ENCODE measurements around the gene TJAP1. TPM values are rescaled to one million over a fixed set of nuclear protein-coding genes. Genes with fewer than 3 reads are reported as not detected.
"Not testable (repeated sequence)": the region's sequence is repeated elsewhere in the genome, so short reads cannot be mapped to it uniquely, and the experiment has no call there.

The TJAP1 gene
- total and polyA plus RNA-seq, 12 donors = 13.0 to 29.7 (median 19.6) TPM

DNA sequence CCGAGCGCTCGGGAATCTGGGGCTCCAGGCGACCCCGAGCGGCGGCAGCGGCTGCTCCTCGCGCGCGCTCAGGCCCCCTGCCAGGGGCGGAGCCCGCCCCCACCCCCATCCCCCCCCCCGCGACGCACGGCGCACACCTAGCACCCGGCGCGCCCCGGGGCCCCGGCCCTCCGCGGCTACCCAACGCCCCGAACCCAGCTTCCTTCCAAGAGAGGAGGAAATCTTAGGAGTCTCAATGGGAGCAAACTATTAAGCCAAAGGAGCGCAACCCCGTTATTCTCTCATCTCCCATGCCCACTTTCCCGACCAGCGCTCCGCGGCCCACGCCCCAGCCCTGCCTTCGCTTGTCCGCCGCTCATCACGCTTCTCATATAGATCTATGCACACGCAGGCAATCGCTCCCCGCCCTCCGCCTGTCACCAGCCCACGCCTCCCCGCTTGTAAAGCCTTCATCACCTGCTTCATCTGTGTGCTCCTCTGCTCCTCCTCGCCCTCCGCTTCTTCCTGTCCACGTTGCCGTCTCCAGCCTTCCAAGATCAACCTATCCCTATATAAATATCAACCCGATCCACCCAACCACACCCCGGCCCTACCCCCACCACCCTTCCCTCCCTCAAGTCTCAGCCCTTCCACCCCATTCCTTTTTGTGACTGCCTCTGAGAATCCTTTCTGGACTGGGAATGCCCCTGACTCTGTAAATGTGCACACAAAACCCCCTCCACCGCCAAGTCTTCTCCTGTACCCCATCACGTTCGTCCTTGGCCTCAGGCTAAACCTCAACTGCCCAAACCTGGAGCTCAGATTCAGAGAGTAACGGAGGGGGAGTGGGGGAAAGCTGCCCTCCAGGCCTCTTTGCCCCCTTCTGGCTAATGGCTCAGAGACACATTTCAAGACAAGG, 21.6 kb upstream of the TJAP1 start, which contains the start of gene DLK2:
Gene DLK2 (minus strand): TSS at position 18 of the 898 bp plus-strand sequence. CDS start 723 bp downstream, outside the sequence.
- Histone ChIP-seq H3K27ac (peak within 1 kb of the TSS in 2 of 10 donors; percentile 13 to 62), H3K9me3 (no peaks in the 10 kb centered on the region), H3K4me3 (peak within 1 kb of the TSS; percentile 28 to 60 (median 56)), H3K27me3 (peaks cover 0 to 57% (median 12%) of the 10 kb centered on the region in 7 donors), H3K4me1 (peaks cover 0 to 22% (median 12%) of the 10 kb centered on the region in 9 donors), H3K36me3 (peaks cover 0 to 28% (median 3%) of the 10 kb centered on the region in 9 donors)
- intact Hi-C loops (cut with DNase I) = loop anchor here in 6 of 10 donors (2.0 to 5.0 kb wide), 5 partner anchors 37 to 51 kb away; no protein-coding TSS in a partner anchor
- TF ChIP-seq CTCF (IDR thresholded peaks at IDR 0.05) = no peak
- no peak for ATAC-seq
- WGBS, 2 donors = 4 to 5% methylated on average over 36 to 55 of the region's 55 CpGs
- no peak for DNase-seq

DNA sequence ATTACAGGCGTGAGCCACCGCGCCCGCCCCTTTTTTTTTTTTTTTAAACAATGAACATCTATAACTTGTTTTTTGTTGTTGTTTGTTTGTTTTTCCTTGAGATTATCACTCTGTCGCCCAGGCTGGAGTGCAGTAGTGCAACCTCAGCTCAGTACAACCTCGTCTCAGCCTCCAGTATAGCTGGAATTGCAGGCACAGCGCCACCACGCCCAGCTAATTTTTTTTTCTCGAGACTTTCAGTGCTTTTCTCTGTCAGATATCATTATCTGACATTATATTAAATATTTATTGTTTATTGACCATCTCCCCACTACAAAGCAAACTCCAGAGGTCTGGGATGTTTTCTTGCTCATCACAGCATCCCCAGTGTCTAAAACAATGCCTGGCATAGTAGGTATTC, 19.7 kb upstream of the TJAP1 start:
- DNase-seq (no peak), ATAC-seq (no peak)
- Histone ChIP-seq H3K27ac (no peak overlapping the region), H3K9me3 (no peaks in the 10 kb centered on the region), H3K36me3 (peaks cover 0 to 9% (median 0%) of the 10 kb centered on the region in 9 donors), H3K4me1 (peaks cover 0 to 17% (median 12%) of the 10 kb centered on the region in 9 donors), H3K27me3 (peaks cover 0 to 74% (median 14%) of the 10 kb centered on the region in 7 donors), H3K4me3 (no peak overlapping the region)
- intact Hi-C loops (cut with DNase I) = loop anchor here in 2 of 10 donors (5.0 kb wide), 1 partner anchor 40 kb away; no protein-coding TSS in a partner anchor
- no peak for TF ChIP-seq CTCF (IDR thresholded peaks at IDR 0.05)
- WGBS, 2 donors = 63 to 75% methylated on average over 9 of the region's 9 CpGs

DNA sequence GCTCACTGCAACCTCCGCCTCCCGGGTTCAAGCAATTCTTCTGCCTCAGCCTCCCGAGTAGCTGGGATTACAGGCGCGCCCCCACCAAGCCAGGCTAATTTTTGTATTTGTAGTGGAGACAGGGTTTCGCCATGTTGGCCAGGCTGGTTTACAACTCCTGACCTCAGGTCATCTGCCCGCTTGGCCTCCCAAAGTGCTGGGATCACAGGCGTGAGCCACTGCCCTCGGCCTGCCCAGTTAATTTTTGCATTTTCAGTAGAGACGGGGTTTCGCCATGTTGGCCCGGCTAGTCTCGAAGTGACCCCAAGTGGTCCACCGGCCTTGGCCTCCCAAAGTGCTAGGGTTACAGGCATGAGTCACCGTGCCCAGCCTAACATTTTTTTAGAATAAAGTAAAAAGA, 19.2 kb upstream of the TJAP1 start:
- Histone ChIP-seq H3K4me1 (peaks cover 0 to 17% (median 12%) of the 10 kb centered on the region in 9 donors), H3K27me3 (peaks cover 0 to 79% (median 15%) of the 10 kb centered on the region in 7 donors)
- not testable (repeated sequence) for DNase-seq, H3K36me3 ChIP-seq, ATAC-seq, H3K9me3 ChIP-seq, H3K4me3 ChIP-seq, H3K27ac ChIP-seq
- 96 to 98% methylated on average over 15 of the region's 15 CpGs for WGBS, 2 donors
- intact Hi-C loops (cut with DNase I) = loop anchor here in 2 of 10 donors (5.0 kb wide), 1 partner anchor 39 kb away; no protein-coding TSS in a partner anchor

GRCh38 chr6:43459535-43459934, 17.8 kb upstream of the TJAP1 start:
- H3K27ac ChIP-seq = no peak overlapping the region
- H3K36me3 ChIP-seq = no peaks in the 10 kb centered on the region
- peaks cover 0 to 85% (median 19%) of the 10 kb centered on the region in 7 donors for H3K27me3 ChIP-seq
- no peak for DNase-seq
- no peak overlapping the region for H3K4me3 ChIP-seq
- H3K9me3 ChIP-seq = no peaks in the 10 kb centered on the region
- H3K4me1 ChIP-seq = peaks cover 0 to 13% (median 10%) of the 10 kb centered on the region in 9 donors
- ATAC-seq = no peak
- intact Hi-C loops (cut with DNase I) = loop anchor here in 2 of 10 donors (5.0 kb wide), 1 partner anchor 38 kb away; no protein-coding TSS in a partner anchor
- 85 to 89% methylated on average over 1 of the region's 1 CpG for WGBS, 2 donors
- TF ChIP-seq CTCF (IDR thresholded peaks at IDR 0.05) = no peak

Measured in heart right ventricle (tissue), 16 donors.